ENCODE measurements around the gene BMPR1A.

- TF ChIP-seq, protein P1, sequence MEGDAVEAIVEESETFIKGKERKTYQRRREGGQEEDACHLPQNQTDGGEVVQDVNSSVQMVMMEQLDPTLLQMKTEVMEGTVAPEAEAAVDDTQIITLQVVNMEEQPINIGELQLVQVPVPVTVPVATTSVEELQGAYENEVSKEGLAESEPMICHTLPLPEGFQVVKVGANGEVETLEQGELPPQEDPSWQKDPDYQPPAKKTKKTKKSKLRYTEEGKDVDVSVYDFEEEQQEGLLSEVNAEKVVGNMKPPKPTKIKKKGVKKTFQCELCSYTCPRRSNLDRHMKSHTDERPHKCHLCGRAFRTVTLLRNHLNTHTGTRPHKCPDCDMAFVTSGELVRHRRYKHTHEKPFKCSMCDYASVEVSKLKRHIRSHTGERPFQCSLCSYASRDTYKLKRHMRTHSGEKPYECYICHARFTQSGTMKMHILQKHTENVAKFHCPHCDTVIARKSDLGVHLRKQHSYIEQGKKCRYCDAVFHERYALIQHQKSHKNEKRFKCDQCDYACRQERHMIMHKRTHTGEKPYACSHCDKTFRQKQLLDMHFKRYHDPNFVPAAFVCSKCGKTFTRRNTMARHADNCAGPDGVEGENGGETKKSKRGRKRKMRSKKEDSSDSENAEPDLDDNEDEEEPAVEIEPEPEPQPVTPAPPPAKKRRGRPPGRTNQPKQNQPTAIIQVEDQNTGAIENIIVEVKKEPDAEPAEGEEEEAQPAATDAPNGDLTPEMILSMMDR (IDR thresholded peaks at IDR 0.05): no peak
- TF ChIP-seq POLR2A (IDR thresholded peaks at IDR 0.05) (no peak), EP300 (IDR thresholded peaks at IDR 0.05; ENCODE audit: low read depth) (no peak), POLR2AphosphoS5 (IDR thresholded peaks at IDR 0.05) (no peak)
These were observed 46.2 kb downstream of the BMPR1A start for GRCh38 chr10:86802473-86803108.
